PFSK-1 (cell line): Measurements from ENCODE around the gene ENPP6.

Experiments
- FOXP2 ChIP-seq: optimal IDR thresholded peaks from 2 replicates; pipeline ENCODE3; 2011; ENCODE audit warnings: borderline replicate concordance, control low read depth, inconsistent platforms; ENCODE audit not compliant: insufficient read depth; ENCODE audit errors: extremely low read length, extremely low read depth
- POLR2AphosphoS5 ChIP-seq: IDR thresholded peaks from 2 replicates; pipeline ENCODE4 v1.6.1; 2012; ENCODE audit warnings: low read depth, mild to moderate bottlenecking, control low read depth, low read length, moderate library complexity
- SIN3A ChIP-seq: IDR thresholded peaks from 2 replicates; pipeline ENCODE4 v1.6.1; 2012; ENCODE audit warnings: mild to moderate bottlenecking, low read length, moderate library complexity, borderline replicate concordance; ENCODE audit not compliant: insufficient read depth
- TAF1 ChIP-seq: IDR thresholded peaks from 2 replicates; pipeline ENCODE4 v1.6.1; 2012; ENCODE audit warnings: low read length, control low read depth, borderline replicate concordance; ENCODE audit not compliant: insufficient read depth
- TF ChIP-seq, protein P1 (sequence below), 2 experiments: IDR thresholded peaks; 2 replicates each; pipeline versions ENCODE4 v1.6.1 to v1.8.0; 2011 to 2012; ENCODE audit warnings: low read depth in 2 of 2, low read length in 2 of 2, control low read depth in 1 of 2, inconsistent platforms in 1 of 2, mild to moderate bottlenecking in 1 of 2, moderate library complexity in 1 of 2; ENCODE audit not compliant: insufficient read depth in 1 of 2

The ENPP6 gene

GRCh38 chr4:184235526-184235925, 17.9 kb upstream of the ENPP6 start:
- no peak for TF ChIP-seq TAF1
- TF ChIP-seq FOXP2 = no peak

GRCh38 chr4:184234155-184234554, 16.5 kb upstream of the ENPP6 start:
- no peak for TF ChIP-seq FOXP2
- no peak for TF ChIP-seq TAF1
- TF ChIP-seq, protein P1, sequence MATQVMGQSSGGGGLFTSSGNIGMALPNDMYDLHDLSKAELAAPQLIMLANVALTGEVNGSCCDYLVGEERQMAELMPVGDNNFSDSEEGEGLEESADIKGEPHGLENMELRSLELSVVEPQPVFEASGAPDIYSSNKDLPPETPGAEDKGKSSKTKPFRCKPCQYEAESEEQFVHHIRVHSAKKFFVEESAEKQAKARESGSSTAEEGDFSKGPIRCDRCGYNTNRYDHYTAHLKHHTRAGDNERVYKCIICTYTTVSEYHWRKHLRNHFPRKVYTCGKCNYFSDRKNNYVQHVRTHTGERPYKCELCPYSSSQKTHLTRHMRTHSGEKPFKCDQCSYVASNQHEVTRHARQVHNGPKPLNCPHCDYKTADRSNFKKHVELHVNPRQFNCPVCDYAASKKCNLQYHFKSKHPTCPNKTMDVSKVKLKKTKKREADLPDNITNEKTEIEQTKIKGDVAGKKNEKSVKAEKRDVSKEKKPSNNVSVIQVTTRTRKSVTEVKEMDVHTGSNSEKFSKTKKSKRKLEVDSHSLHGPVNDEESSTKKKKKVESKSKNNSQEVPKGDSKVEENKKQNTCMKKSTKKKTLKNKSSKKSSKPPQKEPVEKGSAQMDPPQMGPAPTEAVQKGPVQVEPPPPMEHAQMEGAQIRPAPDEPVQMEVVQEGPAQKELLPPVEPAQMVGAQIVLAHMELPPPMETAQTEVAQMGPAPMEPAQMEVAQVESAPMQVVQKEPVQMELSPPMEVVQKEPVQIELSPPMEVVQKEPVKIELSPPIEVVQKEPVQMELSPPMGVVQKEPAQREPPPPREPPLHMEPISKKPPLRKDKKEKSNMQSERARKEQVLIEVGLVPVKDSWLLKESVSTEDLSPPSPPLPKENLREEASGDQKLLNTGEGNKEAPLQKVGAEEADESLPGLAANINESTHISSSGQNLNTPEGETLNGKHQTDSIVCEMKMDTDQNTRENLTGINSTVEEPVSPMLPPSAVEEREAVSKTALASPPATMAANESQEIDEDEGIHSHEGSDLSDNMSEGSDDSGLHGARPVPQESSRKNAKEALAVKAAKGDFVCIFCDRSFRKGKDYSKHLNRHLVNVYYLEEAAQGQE (IDR thresholded peaks at IDR 0.05; ENCODE audit: insufficient read depth in 1 of 2, low read depth in 2 of 2, low read length in 2 of 2) = no peak
- no peak for TF ChIP-seq SIN3A
- no peak for TF ChIP-seq POLR2AphosphoS5

GRCh38 chr4:184232975-184233374, 15.3 kb upstream of the ENPP6 start:
- no peak for TF ChIP-seq SIN3A
- TF ChIP-seq, protein P1 (IDR thresholded peaks at IDR 0.05; ENCODE audit: insufficient read depth in 1 of 2, low read depth in 2 of 2, low read length in 2 of 2) = no peak
- no peak for TF ChIP-seq POLR2AphosphoS5
- TF ChIP-seq TAF1 = no peak
- no peak for TF ChIP-seq FOXP2

- TF ChIP-seq TAF1 (no peak), POLR2AphosphoS5 (no peak), SIN3A (no peak), FOXP2 (no peak)
- TF ChIP-seq, protein P1 (IDR thresholded peaks at IDR 0.05; ENCODE audit: insufficient read depth in 1 of 2, low read depth in 2 of 2, low read length in 2 of 2) = no peak
These were observed 14.5 kb upstream of the ENPP6 start for GRCh38 chr4:184232202-184232601.

DNA sequence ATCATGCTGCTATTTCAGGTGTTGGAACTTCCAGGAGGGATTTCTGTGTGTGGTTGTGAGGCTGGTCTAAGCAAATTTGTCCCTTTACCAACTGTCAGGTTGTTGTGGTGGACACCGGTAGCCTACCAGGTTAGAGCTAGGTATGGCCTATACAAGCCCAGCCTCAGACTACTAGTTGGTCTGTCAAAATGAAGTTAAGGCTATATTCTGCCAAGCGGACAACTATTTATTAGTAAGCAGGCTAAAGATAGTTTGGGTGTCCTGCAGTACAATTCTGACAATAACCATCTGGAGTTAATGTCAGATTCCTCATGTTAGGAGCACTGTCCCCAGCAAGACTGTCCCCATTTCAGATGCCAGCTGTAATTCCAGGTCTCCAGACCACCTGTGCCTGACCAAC, 13.9 kb upstream of the ENPP6 start:
- no peak for TF ChIP-seq FOXP2
- TF ChIP-seq TAF1 = no peak
- TF ChIP-seq SIN3A = no peak
- no peak for TF ChIP-seq POLR2AphosphoS5
- TF ChIP-seq, protein P1 (IDR thresholded peaks at IDR 0.05; ENCODE audit: insufficient read depth in 1 of 2, low read depth in 2 of 2, low read length in 2 of 2) = no peak
